Measurements from ENCODE around the gene COL8A2.
A peak's percentile ranks its signal among the peaks of the same experiment; 100 is the strongest.

Gene COL8A2

GRCh38 chr1:36135330-36135667, 10.3 kb upstream of the COL8A2 start:
- DNase-seq: no peak

GRCh38 chr1:36134505-36135329, 9.7 kb upstream of the COL8A2 start:
- no peak for DNase-seq

- DNase-seq: no peak
These were observed 9.0 kb upstream of the COL8A2 start for GRCh38 chr1:36134031-36134430.

GRCh38 chr1:36133484-36133883, 8.5 kb upstream of the COL8A2 start:
- peak; percentile 3 for DNase-seq

- DNase-seq: no peak
These were observed 7.0 kb upstream of the COL8A2 start for GRCh38 chr1:36132029-36132428.

- DNase-seq: no peak
These were observed 3.8 kb upstream of the COL8A2 start for GRCh38 chr1:36128905-36129206.

- DNase-seq: no peak
These were observed 3.3 kb upstream of the COL8A2 start for GRCh38 chr1:36128126-36128904.

GRCh38 chr1:36126797-36127500, 1.9 kb upstream of the COL8A2 start:
- DNase-seq: no peak

GRCh38 chr1:36126005-36126716, 1.1 kb upstream of the COL8A2 start:
- no peak for DNase-seq

- DNase-seq: no peak
These were observed 456 bp downstream of the COL8A2 start for GRCh38 chr1:36124404-36125128.

- DNase-seq: no peak
These were observed 1.7 kb downstream of the COL8A2 start for GRCh38 chr1:36123356-36123755.

GRCh38 chr1:36122062-36123030, 2.7 kb downstream of the COL8A2 start:
- DNase-seq: no peak

GRCh38 chr1:36119456-36119855, 5.6 kb downstream of the COL8A2 start:
- DNase-seq: no peak

- DNase-seq: no peak
These were observed 6.4 kb downstream of the COL8A2 start for GRCh38 chr1:36118447-36119204.

- peak; percentile 27 for DNase-seq
These were observed 8.1 kb downstream of the COL8A2 start for GRCh38 chr1:36116901-36117300.

- no peak for DNase-seq
These were observed 9.1 kb downstream of the COL8A2 start for GRCh38 chr1:36115931-36116330.

- peak; percentile 4 for DNase-seq
These were observed 9.8 kb downstream of the COL8A2 start for GRCh38 chr1:36115200-36115669.

- DNase-seq: no peak
These were observed 10.7 kb downstream of the COL8A2 start for GRCh38 chr1:36114371-36114770.

- DNase-seq: no peak
These were observed 12.2 kb downstream of the COL8A2 start for GRCh38 chr1:36112823-36113222.

- no peak for DNase-seq
These were observed 13.9 kb downstream of the COL8A2 start for GRCh38 chr1:36111151-36111550.

All from NCI-H1694 treated with DMSO at 0.1 percent for 48 hours (cell line).